HepG2 (cell line): ENCODE data around the gene AGRN. TPM values are rescaled to one million over a fixed set of nuclear protein-coding genes. Genes with fewer than 3 reads are reported as not detected.

Experiments used
- GATAD2A ChIP-seq: IDR thresholded peaks from 2 replicates; pipeline ENCODE4 v1.6.1; 2016
- MXI1 ChIP-seq: IDR thresholded peaks from 3 replicates; pipeline ENCODE4 v1.6.1; 2012; ENCODE audit warnings: low read depth, low read length, inconsistent platforms, borderline replicate concordance
- SIN3A ChIP-seq: IDR thresholded peaks from 2 replicates; pipeline ENCODE4 v1.6.1; 2011; ENCODE audit warnings: low read depth, mild to moderate bottlenecking, control low read depth, low read length, borderline replicate concordance
- ZNF782 ChIP-seq: sonication (generic); formaldehyde crosslinking; IDR thresholded peaks from 2 replicates; pipeline ENCODE4 v1.4.0; 2020; ENCODE audit warnings: missing genetic modification reagents, mild to moderate bottlenecking, borderline replicate concordance
- polyA plus RNA-seq, 8 experiments: library from polyadenylated mRNA; depleted of rRNA in 3 of 8; stranded (reverse) in 7 of 8; unstranded in 1 of 8; fragments of >200 nt; fragmentation: Illumina TruSeq in 4 of 8; extraction: Trizol in 4 of 8; gene quantifications; 2 replicates each; pipeline versions ENCODE4 v1.2.1 to v1.2.3, GENCODE V29; 2011 to 2016; ENCODE audit warnings: low read depth in 4 of 8, missing spikeins in 1 of 8, mixed read lengths in 1 of 8; ENCODE audit not compliant: insufficient read depth in 1 of 8
- total RNA-seq, 5 experiments: library from RNA; depleted of rRNA; stranded (reverse); fragments of >200 nt; fragmentation: Illumina TruSeq; extraction: Trizol; gene quantifications; 2 replicates each; pipeline ENCODE4 v1.2.3, GENCODE V29; 2016; ENCODE audit warnings: low read depth in 1 of 5
- TF ChIP-seq, protein P1 (sequence below): sonication (generic); formaldehyde crosslinking; IDR thresholded peaks from 2 replicates; pipeline ENCODE4 v1.4.0; 2020; ENCODE audit warnings: low read depth, missing genetic modification reagents
- TF ChIP-seq, protein P2 (sequence below): sonication (generic); formaldehyde crosslinking; IDR thresholded peaks from 2 replicates; pipeline ENCODE4 v1.5.0; 2020; ENCODE audit warnings: mild to moderate bottlenecking, missing genetic modification reagents
- TF ChIP-seq, protein P3 (sequence below): sonication (generic); formaldehyde crosslinking; IDR thresholded peaks from 2 replicates; pipeline ENCODE4 v1.4.0; 2020; ENCODE audit warnings: missing genetic modification reagents, mild to moderate bottlenecking, borderline replicate concordance
- TF ChIP-seq, protein P4 (sequence below): sonication (generic); formaldehyde crosslinking; IDR thresholded peaks from 2 replicates; pipeline ENCODE4 v1.5.0; 2020; ENCODE audit warnings: missing genetic modification reagents
- TF ChIP-seq, protein P5 (sequence below): sonication (generic); formaldehyde crosslinking; IDR thresholded peaks from 2 replicates; pipeline ENCODE4 v1.8.0; 2022; ENCODE audit warnings: low read depth, missing genetic modification reagents

AGRN gene
- total and polyA plus RNA-seq, 2 of the 13 experiments (the other 11 are each of a cell fraction or from before 2014, with no cell fraction given) = 29.8 to 65.2 TPM

DNA sequence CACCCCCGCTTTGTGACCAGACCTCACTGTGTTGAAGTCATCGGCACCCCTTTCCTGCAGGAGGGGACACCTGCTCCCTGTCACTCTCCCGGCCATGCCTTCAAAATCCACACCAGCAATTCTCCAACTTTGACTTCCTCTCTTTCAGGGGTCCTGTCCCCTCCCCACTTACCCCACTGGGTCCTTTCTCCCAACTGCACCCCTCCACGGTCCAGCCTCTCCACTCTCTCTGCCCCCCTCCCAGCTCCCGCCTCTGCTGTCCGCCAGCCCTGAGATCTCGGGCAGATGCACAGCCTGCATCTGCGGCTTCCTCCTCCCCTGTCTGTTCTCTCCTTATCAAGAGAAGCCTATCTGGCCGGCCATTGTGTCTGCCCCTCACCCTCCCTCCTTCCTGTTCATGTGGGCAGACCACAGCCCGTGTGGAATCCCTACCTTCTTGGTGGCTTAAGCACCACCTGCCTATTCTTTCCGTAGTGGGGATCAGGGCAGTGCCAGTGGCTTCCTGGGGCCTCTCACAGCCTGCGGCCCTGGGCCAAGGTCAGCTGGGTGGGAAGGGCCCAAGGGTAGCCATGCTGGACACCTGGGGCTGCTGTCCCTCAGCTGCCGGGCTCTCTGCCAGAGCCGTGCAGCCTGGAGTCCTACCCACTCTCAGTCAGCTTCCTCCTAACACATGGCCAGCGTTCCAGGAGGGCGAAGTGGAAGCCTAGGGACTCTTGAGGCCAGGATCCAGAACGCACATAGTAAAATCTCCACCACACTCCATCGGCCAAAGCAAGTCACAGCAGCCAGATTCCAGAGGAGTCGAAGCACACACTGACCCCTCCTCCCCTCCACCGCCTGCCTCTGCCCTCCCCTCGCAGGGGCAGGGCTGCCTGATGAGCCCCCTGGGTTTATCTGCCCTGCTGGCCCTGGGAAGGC, 14.9 kb upstream of the AGRN start (continued):
- TF ChIP-seq, protein P1, sequence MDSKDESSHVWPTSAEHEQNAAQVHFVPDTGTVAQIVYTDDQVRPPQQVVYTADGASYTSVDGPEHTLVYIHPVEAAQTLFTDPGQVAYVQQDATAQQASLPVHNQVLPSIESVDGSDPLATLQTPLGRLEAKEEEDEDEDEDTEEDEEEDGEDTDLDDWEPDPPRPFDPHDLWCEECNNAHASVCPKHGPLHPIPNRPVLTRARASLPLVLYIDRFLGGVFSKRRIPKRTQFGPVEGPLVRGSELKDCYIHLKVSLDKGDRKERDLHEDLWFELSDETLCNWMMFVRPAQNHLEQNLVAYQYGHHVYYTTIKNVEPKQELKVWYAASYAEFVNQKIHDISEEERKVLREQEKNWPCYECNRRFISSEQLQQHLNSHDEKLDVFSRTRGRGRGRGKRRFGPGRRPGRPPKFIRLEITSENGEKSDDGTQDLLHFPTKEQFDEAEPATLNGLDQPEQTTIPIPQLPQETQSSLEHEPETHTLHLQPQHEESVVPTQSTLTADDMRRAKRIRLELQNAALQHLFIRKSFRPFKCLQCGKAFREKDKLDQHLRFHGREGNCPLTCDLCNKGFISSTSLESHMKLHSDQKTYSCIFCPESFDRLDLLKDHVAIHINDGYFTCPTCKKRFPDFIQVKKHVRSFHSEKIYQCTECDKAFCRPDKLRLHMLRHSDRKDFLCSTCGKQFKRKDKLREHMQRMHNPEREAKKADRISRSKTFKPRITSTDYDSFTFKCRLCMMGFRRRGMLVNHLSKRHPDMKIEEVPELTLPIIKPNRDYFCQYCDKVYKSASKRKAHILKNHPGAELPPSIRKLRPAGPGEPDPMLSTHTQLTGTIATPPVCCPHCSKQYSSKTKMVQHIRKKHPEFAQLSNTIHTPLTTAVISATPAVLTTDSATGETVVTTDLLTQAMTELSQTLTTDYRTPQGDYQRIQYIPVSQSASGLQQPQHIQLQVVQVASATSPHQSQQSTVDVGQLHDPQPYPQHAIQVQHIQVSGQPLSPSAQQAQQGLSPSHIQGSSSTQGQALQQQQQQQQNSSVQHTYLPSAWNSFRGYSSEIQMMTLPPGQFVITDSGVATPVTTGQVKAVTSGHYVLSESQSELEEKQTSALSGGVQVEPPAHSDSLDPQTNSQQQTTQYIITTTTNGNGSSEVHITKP (CRISPR knock-in tag) = peak; percentile 66; the same call in 1 of the 2 replicates
- TF ChIP-seq, protein P2, sequence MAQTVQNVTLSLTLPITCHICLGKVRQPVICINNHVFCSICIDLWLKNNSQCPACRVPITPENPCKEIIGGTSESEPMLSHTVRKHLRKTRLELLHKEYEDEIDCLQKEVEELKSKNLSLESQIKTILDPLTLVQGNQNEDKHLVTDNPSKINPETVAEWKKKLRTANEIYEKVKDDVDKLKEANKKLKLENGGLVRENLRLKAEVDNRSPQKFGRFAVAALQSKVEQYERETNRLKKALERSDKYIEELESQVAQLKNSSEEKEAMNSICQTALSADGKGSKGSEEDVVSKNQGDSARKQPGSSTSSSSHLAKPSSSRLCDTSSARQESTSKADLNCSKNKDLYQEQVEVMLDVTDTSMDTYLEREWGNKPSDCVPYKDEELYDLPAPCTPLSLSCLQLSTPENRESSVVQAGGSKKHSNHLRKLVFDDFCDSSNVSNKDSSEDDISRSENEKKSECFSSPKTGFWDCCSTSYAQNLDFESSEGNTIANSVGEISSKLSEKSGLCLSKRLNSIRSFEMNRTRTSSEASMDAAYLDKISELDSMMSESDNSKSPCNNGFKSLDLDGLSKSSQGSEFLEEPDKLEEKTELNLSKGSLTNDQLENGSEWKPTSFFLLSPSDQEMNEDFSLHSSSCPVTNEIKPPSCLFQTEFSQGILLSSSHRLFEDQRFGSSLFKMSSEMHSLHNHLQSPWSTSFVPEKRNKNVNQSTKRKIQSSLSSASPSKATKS = no peak
- TF ChIP-seq GATAD2A (CRISPR knock-in tag) = peak; percentile 75
- peak; percentile 54; the same call in 1 of the 2 replicates for TF ChIP-seq SIN3A
- peak; percentile 54; the same call in 1 of the 3 replicates for TF ChIP-seq MXI1
- TF ChIP-seq, protein P3, sequence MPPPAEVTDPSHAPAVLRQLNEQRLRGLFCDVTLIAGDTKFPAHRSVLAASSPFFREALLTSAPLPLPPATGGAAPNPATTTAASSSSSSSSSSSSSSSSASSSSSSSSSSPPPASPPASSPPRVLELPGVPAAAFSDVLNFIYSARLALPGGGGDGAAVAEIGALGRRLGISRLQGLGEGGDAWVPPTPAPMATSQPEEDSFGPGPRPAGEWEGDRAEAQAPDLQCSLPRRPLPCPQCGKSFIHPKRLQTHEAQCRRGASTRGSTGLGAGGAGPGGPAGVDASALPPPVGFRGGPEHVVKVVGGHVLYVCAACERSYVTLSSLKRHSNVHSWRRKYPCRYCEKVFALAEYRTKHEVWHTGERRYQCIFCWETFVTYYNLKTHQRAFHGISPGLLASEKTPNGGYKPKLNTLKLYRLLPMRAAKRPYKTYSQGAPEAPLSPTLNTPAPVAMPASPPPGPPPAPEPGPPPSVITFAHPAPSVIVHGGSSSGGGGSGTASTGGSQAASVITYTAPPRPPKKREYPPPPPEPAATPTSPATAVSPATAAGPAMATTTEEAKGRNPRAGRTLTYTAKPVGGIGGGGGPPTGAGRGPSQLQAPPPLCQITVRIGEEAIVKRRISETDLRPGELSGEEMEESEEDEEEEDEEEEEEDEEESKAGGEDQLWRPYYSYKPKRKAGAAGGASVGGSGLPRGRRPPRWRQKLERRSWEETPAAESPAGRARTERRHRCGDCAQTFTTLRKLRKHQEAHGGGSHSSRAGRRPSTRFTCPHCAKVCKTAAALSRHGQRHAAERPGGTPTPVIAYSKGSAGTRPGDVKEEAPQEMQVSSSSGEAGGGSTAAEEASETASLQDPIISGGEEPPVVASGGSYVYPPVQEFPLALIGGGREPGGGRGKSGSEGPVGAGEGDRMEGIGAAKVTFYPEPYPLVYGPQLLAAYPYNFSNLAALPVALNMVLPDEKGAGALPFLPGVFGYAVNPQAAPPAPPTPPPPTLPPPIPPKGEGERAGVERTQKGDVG (CRISPR knock-in tag) = peak; percentile 58
- TF ChIP-seq, protein P4, sequence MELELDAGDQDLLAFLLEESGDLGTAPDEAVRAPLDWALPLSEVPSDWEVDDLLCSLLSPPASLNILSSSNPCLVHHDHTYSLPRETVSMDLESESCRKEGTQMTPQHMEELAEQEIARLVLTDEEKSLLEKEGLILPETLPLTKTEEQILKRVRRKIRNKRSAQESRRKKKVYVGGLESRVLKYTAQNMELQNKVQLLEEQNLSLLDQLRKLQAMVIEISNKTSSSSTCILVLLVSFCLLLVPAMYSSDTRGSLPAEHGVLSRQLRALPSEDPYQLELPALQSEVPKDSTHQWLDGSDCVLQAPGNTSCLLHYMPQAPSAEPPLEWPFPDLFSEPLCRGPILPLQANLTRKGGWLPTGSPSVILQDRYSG (CRISPR knock-in tag) = no peak
- TF ChIP-seq ZNF782 (CRISPR knock-in tag) = peak; percentile 82; the same call in 1 of the 2 replicates
- TF ChIP-seq, protein P5, sequence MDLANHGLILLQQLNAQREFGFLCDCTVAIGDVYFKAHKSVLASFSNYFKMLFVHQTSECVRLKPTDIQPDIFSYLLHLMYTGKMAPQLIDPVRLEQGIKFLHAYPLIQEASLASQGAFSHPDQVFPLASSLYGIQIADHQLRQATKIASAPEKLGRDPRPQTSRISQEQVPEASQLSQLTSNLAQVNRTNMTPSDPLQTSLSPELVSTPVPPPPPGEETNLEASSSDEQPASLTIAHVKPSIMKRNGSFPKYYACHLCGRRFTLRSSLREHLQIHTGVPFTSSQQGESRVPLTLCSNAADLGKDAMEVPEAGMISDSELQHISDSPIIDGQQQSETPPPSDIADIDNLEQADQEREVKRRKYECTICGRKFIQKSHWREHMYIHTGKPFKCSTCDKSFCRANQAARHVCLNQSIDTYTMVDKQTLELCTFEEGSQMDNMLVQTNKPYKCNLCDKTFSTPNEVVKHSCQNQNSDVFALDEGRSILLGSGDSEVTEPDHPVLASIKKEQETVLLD (CRISPR knock-in tag) = peak; percentile 49; the same call in 1 of the 2 replicates
